Tongue (tissue), 2 donors: Measurements from ENCODE around the gene PTPN4. TPM values are rescaled to one million over a fixed set of nuclear protein-coding genes. Genes with fewer than 3 reads are reported as not detected.

Experiments
- DNase-seq: peaks from one replicate; pipeline ENCODE4 v3.0.0-alpha.2; 2015
- total RNA-seq: library from RNA; depleted of rRNA; stranded (reverse); fragments of >200 nt; gene quantifications from one replicate; pipeline ENCODE4 v1.2.3, GENCODE V29; 2014

Gene PTPN4
- total RNA-seq, 1 donor from 2014 or later: 55.8 TPM

- no peak for DNase-seq
Observed at GRCh38 chr2:119732601-119733164, 27.0 kb upstream of the PTPN4 start.

GRCh38 chr2:119734047-119734446 lies 25.7 kb upstream of the PTPN4 start:
- DNase-seq: peak; percentile 24

- DNase-seq: no peak
Observed at GRCh38 chr2:119735565-119735964, 24.2 kb upstream of the PTPN4 start.

- no peak for DNase-seq
Observed at GRCh38 chr2:119736021-119736420, 23.7 kb upstream of the PTPN4 start.

- no peak for DNase-seq
Observed at GRCh38 chr2:119739580-119740255, 20.0 kb upstream of the PTPN4 start.

GRCh38 chr2:119741001-119741400 lies 18.7 kb upstream of the PTPN4 start:
- DNase-seq: no peak

- DNase-seq: no peak
Observed at GRCh38 chr2:119741868-119742267, 17.9 kb upstream of the PTPN4 start.

- DNase-seq: no peak
Observed at GRCh38 chr2:119744335-119744939, 15.3 kb upstream of the PTPN4 start.

GRCh38 chr2:119745566-119745965 lies 14.2 kb upstream of the PTPN4 start:
- DNase-seq: no peak

- no peak for DNase-seq
Observed at GRCh38 chr2:119746836-119747686, 12.7 kb upstream of the PTPN4 start.

- no peak for DNase-seq
Observed at GRCh38 chr2:119748135-119748534, 11.6 kb upstream of the PTPN4 start.

- DNase-seq: no peak
Observed at GRCh38 chr2:119749477-119750012, 10.2 kb upstream of the PTPN4 start.

GRCh38 chr2:119751706-119752105 lies 8.0 kb upstream of the PTPN4 start:
- no peak for DNase-seq

- DNase-seq: peak; percentile 64
Observed at GRCh38 chr2:119753041-119753929, 6.4 kb upstream of the PTPN4 start.

- no peak for DNase-seq
Observed at GRCh38 chr2:119753930-119754321, 5.8 kb upstream of the PTPN4 start.

GRCh38 chr2:119755906-119756305 lies 3.8 kb upstream of the PTPN4 start:
- DNase-seq: no peak

GRCh38 chr2:119756837-119757236 lies 2.9 kb upstream of the PTPN4 start:
- no peak for DNase-seq

GRCh38 chr2:119758881-119759450 lies 756 bp upstream of the PTPN4 start:
- DNase-seq: no peak

GRCh38 chr2:119760237-119760955 lies 674 bp downstream of the PTPN4 start:
- no peak for DNase-seq

- peak; percentile 69 for DNase-seq
Observed at GRCh38 chr2:119760956-119761275, 1.2 kb downstream of the PTPN4 start.

GRCh38 chr2:119764832-119765231 lies 5.1 kb downstream of the PTPN4 start:
- DNase-seq: no peak
